ENCODE measurements around the gene ABHD1.

Gene ABHD1

GRCh38 chr2:27133195-27133875 is 9.7 kb downstream of the ABHD1 start:
- peak; percentile 25 for DNase-seq (ENCODE audit: low spot score)
- Mint-ChIP-seq H3K4me1 (ENCODE audit: low read depth) (peaks cover 16% of the 10 kb centered on the region), H3K4me3 (peak overlapping the region; percentile 95), H3K27ac (peak overlapping the region; percentile 82), H3K9me3 (no peaks in the 10 kb centered on the region), H3K36me3 (ENCODE audit: low read depth) (peaks cover 35% of the 10 kb centered on the region), H3K27me3 (ENCODE audit: low read depth) (no peaks in the 10 kb centered on the region)

- peak; percentile 99 for DNase-seq (ENCODE audit: low spot score)
- no peaks in the 10 kb centered on the region for H3K27me3 Mint-ChIP-seq (ENCODE audit: low read depth)
- H3K27ac Mint-ChIP-seq: peak within 1 kb of the TSS; percentile 98
- peaks cover 32% of the 10 kb centered on the region for H3K36me3 Mint-ChIP-seq (ENCODE audit: low read depth)
- H3K4me3 Mint-ChIP-seq: peak within 1 kb of the TSS; percentile 95
- H3K9me3 Mint-ChIP-seq: no peaks in the 10 kb centered on the region
- H3K4me1 Mint-ChIP-seq (ENCODE audit: low read depth): peaks cover 16% of the 10 kb centered on the region
Observed at GRCh38 chr2:27133905-27134780, 10.5 kb downstream of the ABHD1 start, which contains the start of gene PREB. PREB (minus strand) TSS chr2:27134636; CDS start chr2:27134421, 215 bp downstream.

DNA sequence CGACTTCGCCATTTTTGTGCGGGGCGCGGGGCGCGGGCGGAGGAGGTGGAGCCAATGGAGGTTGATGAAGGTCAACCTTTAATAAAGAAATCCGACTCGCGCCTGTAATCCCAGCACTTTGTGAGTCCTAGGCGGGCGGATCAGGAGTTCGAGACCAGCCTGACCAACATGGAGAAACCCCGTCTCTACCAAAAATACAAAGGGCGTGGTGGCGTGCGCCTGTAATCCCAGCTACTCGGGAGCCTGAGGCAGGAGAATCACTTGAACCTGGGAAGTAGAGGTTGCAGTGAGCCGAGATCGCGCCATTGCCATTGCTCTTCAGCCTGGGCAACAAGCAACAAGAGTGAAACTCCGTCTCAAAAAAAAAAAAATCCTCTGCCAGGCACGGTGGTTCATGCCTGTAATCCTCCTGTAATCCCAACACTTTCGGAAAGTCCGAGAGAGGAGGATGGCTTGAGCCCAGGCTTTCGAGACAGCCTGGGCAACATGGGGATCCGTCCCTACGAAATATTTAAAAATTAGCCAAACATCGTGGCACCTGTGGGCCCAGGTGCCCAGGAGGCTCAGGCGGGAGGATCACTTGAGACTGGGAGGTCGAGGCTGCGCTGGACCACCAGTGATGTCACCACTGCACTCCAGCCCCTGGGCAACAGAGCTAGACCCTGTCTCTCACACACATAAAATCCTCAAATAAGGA is 11.3 kb downstream of the ABHD1 start:
- H3K4me3 Mint-ChIP-seq: peak overlapping the region; percentile 95
- peaks cover 16% of the 10 kb centered on the region for H3K4me1 Mint-ChIP-seq (ENCODE audit: low read depth)
- peak overlapping the region; percentile 98 for H3K27ac Mint-ChIP-seq
- no peaks in the 10 kb centered on the region for H3K9me3 Mint-ChIP-seq
- peaks cover 32% of the 10 kb centered on the region for H3K36me3 Mint-ChIP-seq (ENCODE audit: low read depth)
- H3K27me3 Mint-ChIP-seq (ENCODE audit: low read depth): peaks cover 2% of the 10 kb centered on the region
- no peak for DNase-seq (ENCODE audit: low spot score)

DNA sequence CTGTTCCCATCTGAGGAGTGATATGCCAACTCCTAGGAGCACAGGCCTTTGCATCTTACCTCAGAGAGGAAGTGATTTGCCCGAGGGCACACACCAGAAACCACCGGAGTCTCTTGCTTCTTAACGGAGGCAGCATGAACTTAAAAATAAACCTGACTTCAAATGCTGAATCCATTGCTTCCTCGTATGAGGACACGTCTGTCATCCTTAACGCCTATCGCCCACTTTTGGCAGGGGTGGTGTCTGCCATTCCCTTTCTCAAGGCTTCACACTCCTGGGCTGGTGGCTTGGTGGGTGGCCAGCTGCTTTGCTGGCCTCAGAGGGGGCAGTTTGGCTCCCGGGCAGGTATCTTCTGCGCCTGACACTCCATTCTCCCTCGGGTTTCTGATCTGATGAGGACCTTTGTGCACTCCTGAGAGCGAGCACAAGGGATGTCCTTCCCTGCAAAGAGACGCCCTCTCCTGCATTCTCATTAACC is 11.9 kb downstream of the ABHD1 start:
- peak overlapping the region; percentile 36 for H3K27ac Mint-ChIP-seq
- H3K4me1 Mint-ChIP-seq (ENCODE audit: low read depth): peaks cover 16% of the 10 kb centered on the region
- H3K27me3 Mint-ChIP-seq (ENCODE audit: low read depth): peaks cover 4% of the 10 kb centered on the region
- DNase-seq (ENCODE audit: low spot score): no peak
- H3K4me3 Mint-ChIP-seq: peak overlapping the region; percentile 69
- peaks cover 28% of the 10 kb centered on the region for H3K36me3 Mint-ChIP-seq (ENCODE audit: low read depth)
- no peaks in the 10 kb centered on the region for H3K9me3 Mint-ChIP-seq

GRCh38 chr2:27136751-27137150 is 13.1 kb downstream of the ABHD1 start:
- Mint-ChIP-seq H3K27me3 (ENCODE audit: low read depth) (peaks cover 4% of the 10 kb centered on the region), H3K4me3 (no peak overlapping the region), H3K9me3 (no peaks in the 10 kb centered on the region), H3K27ac (no peak overlapping the region), H3K4me1 (ENCODE audit: low read depth) (peaks cover 16% of the 10 kb centered on the region), H3K36me3 (ENCODE audit: low read depth) (peaks cover 19% of the 10 kb centered on the region)
- DNase-seq (ENCODE audit: low spot score): no peak

DNA sequence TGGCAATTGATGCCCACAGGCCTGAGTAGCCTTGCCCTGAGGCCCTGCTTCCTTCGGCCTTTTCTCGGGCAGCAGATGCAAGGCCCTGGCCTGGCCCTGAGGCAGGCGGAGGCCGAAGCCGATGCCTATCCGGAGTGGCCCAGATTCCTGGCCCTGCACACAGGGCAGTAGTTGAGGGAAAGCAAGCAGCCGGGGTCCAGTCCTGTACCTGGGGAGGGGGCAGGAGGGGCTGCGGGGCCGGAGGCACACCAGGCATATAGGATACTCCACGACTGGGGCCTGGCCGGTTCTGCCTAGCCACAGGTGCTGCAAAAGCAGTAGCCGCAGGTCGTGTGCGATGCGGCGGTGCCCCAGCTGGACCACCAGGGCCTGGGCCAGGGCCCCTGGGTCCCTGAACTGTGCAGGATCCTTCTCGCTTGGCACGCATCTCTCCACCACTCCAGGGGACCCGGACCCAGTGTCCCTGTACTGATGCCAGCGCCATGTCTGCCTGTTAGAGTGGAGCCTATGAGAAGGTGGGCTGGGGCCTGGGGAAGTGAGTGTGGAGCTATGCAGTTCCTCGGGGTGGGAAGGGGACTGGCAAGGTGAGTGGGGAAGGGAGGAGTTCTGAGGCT is 13.8 kb downstream of the ABHD1 start:
- Mint-ChIP-seq H3K27me3 (ENCODE audit: low read depth) (peaks cover 6% of the 10 kb centered on the region), H3K4me3 (no peak overlapping the region), H3K4me1 (ENCODE audit: low read depth) (peaks cover 16% of the 10 kb centered on the region), H3K9me3 (no peaks in the 10 kb centered on the region), H3K36me3 (ENCODE audit: low read depth) (peaks cover 15% of the 10 kb centered on the region), H3K27ac (peak overlapping the region; percentile 44)
- no peak for DNase-seq (ENCODE audit: low spot score)

GRCh38 chr2:27138111-27138510 is 14.5 kb downstream of the ABHD1 start:
- Mint-ChIP-seq H3K27me3 (ENCODE audit: low read depth) (peaks cover 12% of the 10 kb centered on the region), H3K4me1 (ENCODE audit: low read depth) (peaks cover 9% of the 10 kb centered on the region), H3K9me3 (no peaks in the 10 kb centered on the region), H3K27ac (no peak overlapping the region), H3K4me3 (no peak overlapping the region), H3K36me3 (ENCODE audit: low read depth) (peaks cover 9% of the 10 kb centered on the region)
- no peak for DNase-seq (ENCODE audit: low spot score)

DNA sequence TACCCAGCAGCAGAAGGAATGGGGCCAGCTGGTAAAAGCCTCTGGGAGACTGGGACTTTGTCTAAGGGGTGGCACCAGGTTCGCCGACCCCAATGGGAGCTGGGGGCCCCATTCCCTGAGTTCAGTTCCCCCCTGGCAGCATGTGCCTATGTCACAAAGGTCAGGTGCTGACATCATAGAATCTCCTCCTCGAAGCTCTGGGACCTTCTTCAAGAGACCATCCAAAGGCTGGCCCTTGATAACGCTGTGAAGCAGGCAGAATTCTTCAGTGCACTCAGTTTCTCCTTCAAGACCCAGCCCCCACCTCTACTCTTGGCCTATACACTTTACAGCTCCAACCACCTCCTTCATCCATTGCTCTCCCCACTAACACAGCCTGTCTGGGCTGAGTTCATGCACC is 15.7 kb downstream of the ABHD1 start, which contains the start of gene PRR30:
Gene PRR30 (minus strand): TSS at position 101 of the 400 bp plus-strand sequence. CDS start 1,081 bp downstream, outside the sequence.
- Mint-ChIP-seq H3K27ac (no peak within 1 kb of the TSS), H3K4me3 (no peak within 1 kb of the TSS), H3K36me3 (ENCODE audit: low read depth) (peaks cover 2% of the 10 kb centered on the region), H3K4me1 (ENCODE audit: low read depth) (peaks cover 2% of the 10 kb centered on the region), H3K9me3 (no peaks in the 10 kb centered on the region), H3K27me3 (ENCODE audit: low read depth) (peaks cover 21% of the 10 kb centered on the region)
- no peak for DNase-seq (ENCODE audit: low spot score)

DNA sequence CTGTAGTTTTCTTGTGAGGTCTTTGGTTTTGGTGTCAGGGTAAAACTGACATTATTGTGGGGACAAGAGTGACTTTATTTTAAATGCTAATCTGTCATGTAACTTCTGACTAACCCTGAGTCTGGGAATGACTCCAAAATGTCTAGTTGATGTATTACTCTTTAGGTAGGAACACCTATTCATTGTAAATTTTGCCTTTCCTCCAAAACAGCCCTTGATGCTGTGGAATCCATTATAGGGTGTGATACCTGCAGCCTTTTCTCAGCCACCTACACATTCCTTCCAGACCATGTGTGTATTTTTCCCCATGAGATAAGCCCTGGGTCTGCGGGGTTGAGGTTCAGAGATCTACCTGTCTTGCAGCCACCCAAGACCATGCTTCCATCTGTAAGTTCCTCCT is 19.7 kb downstream of the ABHD1 start:
- no peak for DNase-seq (ENCODE audit: low spot score)
- H3K27ac Mint-ChIP-seq: no peak overlapping the region
- H3K4me1 Mint-ChIP-seq (ENCODE audit: low read depth): no peaks in the 10 kb centered on the region
- H3K36me3 Mint-ChIP-seq (ENCODE audit: low read depth): no peaks in the 10 kb centered on the region
- H3K27me3 Mint-ChIP-seq (ENCODE audit: low read depth): peaks cover 33% of the 10 kb centered on the region
- no peaks in the 10 kb centered on the region for H3K9me3 Mint-ChIP-seq
- H3K4me3 Mint-ChIP-seq: no peak overlapping the region

GRCh38 chr2:27145682-27146081 is 22.1 kb downstream of the ABHD1 start:
- H3K4me3 Mint-ChIP-seq: no peak overlapping the region
- no peak overlapping the region for H3K27ac Mint-ChIP-seq
- peaks cover 30% of the 10 kb centered on the region for H3K27me3 Mint-ChIP-seq (ENCODE audit: low read depth)
- H3K36me3 Mint-ChIP-seq (ENCODE audit: low read depth): no peaks in the 10 kb centered on the region
- H3K9me3 Mint-ChIP-seq: no peaks in the 10 kb centered on the region
- H3K4me1 Mint-ChIP-seq (ENCODE audit: low read depth): no peaks in the 10 kb centered on the region
- no peak for DNase-seq (ENCODE audit: low spot score)

DNA sequence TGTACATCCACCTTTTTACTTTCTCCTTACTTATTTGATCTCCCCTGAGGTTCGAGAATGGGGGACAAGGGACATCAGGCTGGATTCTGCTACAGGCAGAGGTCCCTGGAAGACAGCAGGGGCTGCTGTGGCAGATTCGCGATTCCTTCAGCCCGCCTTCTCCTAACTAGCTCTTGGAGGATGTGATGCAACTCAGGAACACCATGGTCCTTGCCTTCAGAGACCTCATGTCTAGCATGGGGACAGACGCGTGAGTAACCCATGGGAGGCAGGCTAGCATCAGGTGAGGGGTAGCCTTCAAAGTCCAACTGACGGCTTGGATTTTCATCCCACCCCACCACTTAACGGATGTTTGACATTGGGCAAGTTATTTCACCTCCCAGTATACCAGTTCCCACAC is 24.3 kb downstream of the ABHD1 start:
- no peaks in the 10 kb centered on the region for H3K36me3 Mint-ChIP-seq (ENCODE audit: low read depth)
- peaks cover 24% of the 10 kb centered on the region for H3K27me3 Mint-ChIP-seq (ENCODE audit: low read depth)
- no peaks in the 10 kb centered on the region for H3K4me1 Mint-ChIP-seq (ENCODE audit: low read depth)
- H3K27ac Mint-ChIP-seq: no peak overlapping the region
- H3K4me3 Mint-ChIP-seq: no peak overlapping the region
- DNase-seq (ENCODE audit: low spot score): no peak
- no peaks in the 10 kb centered on the region for H3K9me3 Mint-ChIP-seq

GRCh38 chr2:27148801-27149439 is 25.3 kb downstream of the ABHD1 start, which contains the start of gene TCF23:
TCF23 (plus strand) TSS chr2:27149004; CDS start chr2:27149134, 130 bp downstream.
- no peak for DNase-seq (ENCODE audit: low spot score)
- H3K27ac Mint-ChIP-seq: no peak within 1 kb of the TSS
- H3K9me3 Mint-ChIP-seq: no peaks in the 10 kb centered on the region
- no peaks in the 10 kb centered on the region for H3K36me3 Mint-ChIP-seq (ENCODE audit: low read depth)
- H3K4me1 Mint-ChIP-seq (ENCODE audit: low read depth): no peaks in the 10 kb centered on the region
- H3K27me3 Mint-ChIP-seq (ENCODE audit: low read depth): peaks cover 15% of the 10 kb centered on the region
- H3K4me3 Mint-ChIP-seq: no peak within 1 kb of the TSS
